ENCODE results near the gene TGFB1I1.
"Not testable (repeated sequence)": the region's sequence is repeated elsewhere in the genome, so short reads cannot be mapped to it uniquely, and the experiment has no call there.

DNA sequence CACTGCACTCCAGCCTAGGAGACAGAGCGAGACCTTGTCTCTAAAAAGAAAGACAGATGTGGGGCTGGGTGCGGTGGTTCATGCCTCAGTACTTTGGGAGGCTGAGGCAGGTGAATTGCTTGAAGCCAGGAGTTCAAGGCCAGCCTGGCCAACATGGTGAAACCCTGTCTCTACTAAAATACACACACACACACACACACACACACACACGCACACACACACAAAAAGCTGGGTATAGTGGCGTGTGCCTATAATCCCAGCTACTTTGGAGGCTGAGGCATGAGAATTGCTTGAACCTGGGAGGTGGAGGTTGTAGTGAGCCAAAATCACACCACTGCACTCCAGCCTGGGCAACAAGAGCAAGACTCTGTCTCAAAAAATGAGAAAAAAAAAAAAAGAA, 12.1 kb downstream of the TGFB1I1 start:
- TF ChIP-seq, protein P1, sequence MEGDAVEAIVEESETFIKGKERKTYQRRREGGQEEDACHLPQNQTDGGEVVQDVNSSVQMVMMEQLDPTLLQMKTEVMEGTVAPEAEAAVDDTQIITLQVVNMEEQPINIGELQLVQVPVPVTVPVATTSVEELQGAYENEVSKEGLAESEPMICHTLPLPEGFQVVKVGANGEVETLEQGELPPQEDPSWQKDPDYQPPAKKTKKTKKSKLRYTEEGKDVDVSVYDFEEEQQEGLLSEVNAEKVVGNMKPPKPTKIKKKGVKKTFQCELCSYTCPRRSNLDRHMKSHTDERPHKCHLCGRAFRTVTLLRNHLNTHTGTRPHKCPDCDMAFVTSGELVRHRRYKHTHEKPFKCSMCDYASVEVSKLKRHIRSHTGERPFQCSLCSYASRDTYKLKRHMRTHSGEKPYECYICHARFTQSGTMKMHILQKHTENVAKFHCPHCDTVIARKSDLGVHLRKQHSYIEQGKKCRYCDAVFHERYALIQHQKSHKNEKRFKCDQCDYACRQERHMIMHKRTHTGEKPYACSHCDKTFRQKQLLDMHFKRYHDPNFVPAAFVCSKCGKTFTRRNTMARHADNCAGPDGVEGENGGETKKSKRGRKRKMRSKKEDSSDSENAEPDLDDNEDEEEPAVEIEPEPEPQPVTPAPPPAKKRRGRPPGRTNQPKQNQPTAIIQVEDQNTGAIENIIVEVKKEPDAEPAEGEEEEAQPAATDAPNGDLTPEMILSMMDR (conservative IDR thresholded peaks at IDR 0.05; ENCODE audit: low read depth in 2 of 2), result not testable (repeated sequence)
- not testable (repeated sequence) for TF ChIP-seq EZH2 (IDR thresholded peaks at IDR 0.05; ENCODE audit: low read depth, unreplicated experiment); POLR2AphosphoS5 (IDR thresholded peaks at IDR 0.05; ENCODE audit: low read depth)
- TF ChIP-seq, protein P2, sequence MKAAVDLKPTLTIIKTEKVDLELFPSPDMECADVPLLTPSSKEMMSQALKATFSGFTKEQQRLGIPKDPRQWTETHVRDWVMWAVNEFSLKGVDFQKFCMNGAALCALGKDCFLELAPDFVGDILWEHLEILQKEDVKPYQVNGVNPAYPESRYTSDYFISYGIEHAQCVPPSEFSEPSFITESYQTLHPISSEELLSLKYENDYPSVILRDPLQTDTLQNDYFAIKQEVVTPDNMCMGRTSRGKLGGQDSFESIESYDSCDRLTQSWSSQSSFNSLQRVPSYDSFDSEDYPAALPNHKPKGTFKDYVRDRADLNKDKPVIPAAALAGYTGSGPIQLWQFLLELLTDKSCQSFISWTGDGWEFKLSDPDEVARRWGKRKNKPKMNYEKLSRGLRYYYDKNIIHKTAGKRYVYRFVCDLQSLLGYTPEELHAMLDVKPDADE (IDR thresholded peaks at IDR 0.05), result not testable (repeated sequence)

Data from GM23338 (cell line).